Osteocyte (in vitro differentiated cells): Measurements from ENCODE around the gene NUP98. TPM values are rescaled to one million over a fixed set of nuclear protein-coding genes. Genes with fewer than 3 reads are reported as not detected.
"Not testable (repeated sequence)": the region's sequence is repeated elsewhere in the genome, so short reads cannot be mapped to it uniquely, and the experiment has no call there.

Experiments
- DNase-seq: peaks from one replicate; pipeline ENCODE4 v3.0.0; 2021; ENCODE audit warnings: mixed read lengths; ENCODE audit not compliant: unreplicated experiment; ENCODE audit errors: extremely low spot score
- H3K27ac Mint-ChIP-seq: one replicate; pipeline ENCODE4 v1.8.0; 2021; ENCODE audit warnings: mild to moderate bottlenecking, mixed read lengths; ENCODE audit not compliant: unreplicated experiment
- H3K27me3 Mint-ChIP-seq: one replicate; pipeline ENCODE4 v1.8.0; 2021; ENCODE audit warnings: mixed read lengths; ENCODE audit not compliant: unreplicated experiment
- H3K36me3 Mint-ChIP-seq: one replicate; pipeline ENCODE4 v1.8.0; 2021; ENCODE audit warnings: mixed read lengths; ENCODE audit not compliant: unreplicated experiment
- H3K4me1 Mint-ChIP-seq: one replicate; pipeline ENCODE4 v1.8.0; 2021; ENCODE audit warnings: mixed read lengths; ENCODE audit not compliant: unreplicated experiment
- H3K4me3 Mint-ChIP-seq: one replicate; pipeline ENCODE4 v1.8.0; 2021; ENCODE audit warnings: mild to moderate bottlenecking, moderate library complexity, mixed read lengths; ENCODE audit not compliant: unreplicated experiment
- H3K9me3 Mint-ChIP-seq: one replicate; pipeline ENCODE4 v1.8.0; 2021; ENCODE audit warnings: mixed read lengths; ENCODE audit not compliant: unreplicated experiment
- total RNA-seq: library from RNA; stranded (reverse); gene quantifications from 2 replicates; pipeline ENCODE4 v1.2.1, GENCODE V29; 2021
- TF ChIP-seq, protein P1 (sequence below): fragments of 200-600 bp; sonication (generic); IDR thresholded peaks from 2 replicates; pipeline ENCODE4 v1.5.0; 2021; ENCODE audit warnings: antibody characterized with exemption, mild to moderate bottlenecking, moderate library complexity

NUP98 gene
- total RNA-seq, 1 donor from 2014 or later: 68.9 TPM

DNA sequence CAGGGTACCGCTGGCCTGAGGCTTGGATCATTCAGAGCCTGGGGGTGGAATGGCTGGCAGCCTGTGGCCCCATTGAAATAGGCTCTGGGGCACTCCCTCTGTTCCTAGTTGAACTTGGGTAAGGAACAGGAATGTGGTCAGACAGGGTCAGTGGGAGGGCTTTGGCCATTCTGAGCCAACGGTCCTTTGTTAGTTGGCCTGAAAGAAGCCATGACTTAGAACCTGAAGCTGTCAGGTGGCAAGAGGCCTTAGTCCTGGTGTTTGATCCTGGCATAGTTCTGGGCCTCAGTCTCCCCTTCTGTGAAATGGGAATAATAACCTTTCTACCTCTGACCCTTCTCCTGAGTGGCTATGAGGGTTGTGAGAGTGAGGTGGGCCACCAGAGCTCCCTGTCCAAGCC, 19.3 kb upstream of the NUP98 start:
- TF ChIP-seq, protein P1, sequence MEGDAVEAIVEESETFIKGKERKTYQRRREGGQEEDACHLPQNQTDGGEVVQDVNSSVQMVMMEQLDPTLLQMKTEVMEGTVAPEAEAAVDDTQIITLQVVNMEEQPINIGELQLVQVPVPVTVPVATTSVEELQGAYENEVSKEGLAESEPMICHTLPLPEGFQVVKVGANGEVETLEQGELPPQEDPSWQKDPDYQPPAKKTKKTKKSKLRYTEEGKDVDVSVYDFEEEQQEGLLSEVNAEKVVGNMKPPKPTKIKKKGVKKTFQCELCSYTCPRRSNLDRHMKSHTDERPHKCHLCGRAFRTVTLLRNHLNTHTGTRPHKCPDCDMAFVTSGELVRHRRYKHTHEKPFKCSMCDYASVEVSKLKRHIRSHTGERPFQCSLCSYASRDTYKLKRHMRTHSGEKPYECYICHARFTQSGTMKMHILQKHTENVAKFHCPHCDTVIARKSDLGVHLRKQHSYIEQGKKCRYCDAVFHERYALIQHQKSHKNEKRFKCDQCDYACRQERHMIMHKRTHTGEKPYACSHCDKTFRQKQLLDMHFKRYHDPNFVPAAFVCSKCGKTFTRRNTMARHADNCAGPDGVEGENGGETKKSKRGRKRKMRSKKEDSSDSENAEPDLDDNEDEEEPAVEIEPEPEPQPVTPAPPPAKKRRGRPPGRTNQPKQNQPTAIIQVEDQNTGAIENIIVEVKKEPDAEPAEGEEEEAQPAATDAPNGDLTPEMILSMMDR: no peak
- Mint-ChIP-seq H3K4me3 (no peak overlapping the region), H3K9me3 (no peaks in the 10 kb centered on the region)

DNA sequence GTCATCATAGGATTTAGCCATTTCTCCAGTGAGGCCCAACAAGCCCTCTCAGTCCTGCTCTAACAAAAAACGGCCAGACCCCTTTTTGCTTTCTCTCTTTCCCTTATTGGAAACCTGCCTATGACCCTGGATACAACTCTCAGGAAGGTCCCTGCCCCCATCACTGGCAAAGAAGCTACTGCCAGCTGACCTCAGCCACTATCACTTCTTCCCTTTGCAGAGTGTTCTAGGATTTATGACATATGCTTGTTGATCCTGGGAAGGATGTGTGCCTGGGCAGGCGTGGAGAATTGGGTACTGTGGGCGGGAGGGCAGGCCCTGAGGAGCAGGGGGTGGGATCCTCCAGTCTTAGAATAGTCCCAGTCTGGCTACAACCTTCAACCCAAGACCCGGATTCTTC, 18.5 kb upstream of the NUP98 start:
- Mint-ChIP-seq H3K36me3 (peaks cover 2% of the 10 kb centered on the region), H3K27ac (no peak overlapping the region), H3K4me1 (no peaks in the 10 kb centered on the region), H3K9me3 (no peaks in the 10 kb centered on the region), H3K4me3 (no peak overlapping the region), H3K27me3 (no peaks in the 10 kb centered on the region)
- TF ChIP-seq, protein P1: no peak
- DNase-seq: no peak

More for the DNA sequence above, 19.3 kb upstream of the NUP98 start:
- peaks cover 2% of the 10 kb centered on the region for H3K36me3 Mint-ChIP-seq
- no peak overlapping the region for H3K27ac Mint-ChIP-seq
- no peaks in the 10 kb centered on the region for H3K4me1 Mint-ChIP-seq
- no peak for DNase-seq
- H3K27me3 Mint-ChIP-seq: no peaks in the 10 kb centered on the region

DNA sequence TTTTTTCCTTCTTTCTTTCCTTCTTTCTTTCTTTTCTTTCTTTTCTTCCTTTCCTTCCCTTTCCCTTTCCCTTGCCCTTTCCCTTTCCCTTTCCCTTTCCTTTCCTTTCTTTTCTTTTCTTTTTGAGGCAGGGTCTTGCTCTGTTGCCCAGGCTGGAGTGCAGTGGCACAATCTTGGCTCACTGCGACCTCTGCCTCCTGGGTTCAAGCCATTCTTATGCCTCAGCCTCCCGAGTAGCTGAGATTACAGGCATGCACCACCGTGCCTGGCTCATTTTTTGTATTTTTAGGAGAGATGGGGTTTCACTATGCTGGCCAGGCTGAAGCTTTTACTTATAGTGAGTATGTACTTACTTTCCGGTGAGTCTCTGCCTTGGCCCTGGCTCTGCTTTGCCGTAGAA, 17.5 kb upstream of the NUP98 start:
- H3K27me3 Mint-ChIP-seq, H3K4me3 Mint-ChIP-seq, DNase-seq, H3K27ac Mint-ChIP-seq, H3K9me3 Mint-ChIP-seq, H3K4me1 Mint-ChIP-seq, H3K36me3 Mint-ChIP-seq: not testable (repeated sequence)

DNA sequence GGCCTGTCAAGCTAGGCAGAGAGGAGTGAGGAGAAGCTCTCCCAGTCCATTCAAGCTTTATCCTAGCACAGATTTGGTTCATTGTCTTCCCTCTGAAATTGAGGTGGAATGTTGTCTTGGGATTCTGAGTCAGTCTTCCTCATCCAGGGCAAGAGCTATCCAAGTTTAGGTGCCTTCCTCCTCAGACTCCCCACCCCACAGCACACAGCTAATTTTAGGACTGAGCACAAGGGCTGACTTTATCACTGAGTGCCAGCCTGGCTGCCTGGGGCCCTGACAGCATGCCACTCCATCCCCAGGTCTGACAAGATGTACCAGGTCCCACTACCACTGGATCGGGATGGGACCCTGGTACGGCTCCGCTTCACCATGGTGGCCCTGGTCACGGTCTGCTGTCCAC, 13.6 kb upstream of the NUP98 start:
- no peaks in the 10 kb centered on the region for H3K9me3 Mint-ChIP-seq
- H3K27me3 Mint-ChIP-seq: no peaks in the 10 kb centered on the region
- H3K27ac Mint-ChIP-seq: no peak overlapping the region
- no peak for DNase-seq
- peaks cover 2% of the 10 kb centered on the region for H3K36me3 Mint-ChIP-seq
- no peak overlapping the region for H3K4me3 Mint-ChIP-seq
- TF ChIP-seq, protein P1: no peak
- H3K4me1 Mint-ChIP-seq: peaks cover 8% of the 10 kb centered on the region

DNA sequence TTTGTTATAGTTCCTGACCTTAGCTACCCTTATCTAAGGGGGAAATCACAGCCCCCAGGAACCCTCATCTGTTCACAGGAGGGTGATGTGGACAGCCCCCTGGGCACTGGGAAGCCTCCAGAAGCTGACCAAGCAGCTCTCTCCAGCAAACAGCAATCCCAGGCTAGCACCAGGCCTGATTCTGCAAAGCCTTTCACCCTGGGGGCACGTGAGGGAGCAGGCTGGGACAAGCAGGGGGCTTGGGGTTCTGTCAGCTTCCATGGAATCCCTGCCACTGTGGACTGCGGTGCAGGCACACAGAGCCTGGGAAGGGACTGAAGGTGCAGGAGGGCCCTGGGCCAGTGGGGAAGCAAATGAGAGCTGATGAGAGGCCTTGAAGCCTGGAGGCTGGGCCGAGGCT, 13.1 kb upstream of the NUP98 start:
- Mint-ChIP-seq H3K9me3 (no peaks in the 10 kb centered on the region), H3K27me3 (no peaks in the 10 kb centered on the region), H3K27ac (no peak overlapping the region), H3K36me3 (peaks cover 2% of the 10 kb centered on the region), H3K4me1 (peaks cover 8% of the 10 kb centered on the region), H3K4me3 (no peak overlapping the region)
- no peak for DNase-seq
- TF ChIP-seq, protein P1: no peak

DNA sequence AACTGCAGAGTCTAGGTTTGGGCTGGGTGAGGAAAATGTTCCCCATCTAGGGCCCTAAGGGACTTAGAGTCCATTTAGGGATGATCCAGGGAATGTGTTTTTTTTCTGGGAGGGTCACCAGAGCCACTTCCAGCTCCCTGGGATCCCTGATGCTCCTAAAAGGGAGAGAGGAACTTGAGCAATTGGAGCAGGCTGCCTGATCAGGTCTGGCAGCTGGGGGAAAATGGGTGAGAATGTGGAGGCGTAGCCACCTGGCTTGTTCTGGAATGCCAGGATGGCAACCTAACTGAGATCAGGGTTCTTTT, 12.2 kb upstream of the NUP98 start:
- TF ChIP-seq, protein P1: no peak
- Mint-ChIP-seq H3K36me3 (peaks cover 2% of the 10 kb centered on the region), H3K27ac (peak overlapping the region; percentile 50), H3K4me3 (no peak overlapping the region), H3K4me1 (peaks cover 8% of the 10 kb centered on the region), H3K9me3 (no peaks in the 10 kb centered on the region), H3K27me3 (no peaks in the 10 kb centered on the region)
- DNase-seq: no peak
